Esophagus mucosa (tissue), 1 donor: Measurements from ENCODE around the gene WDR13. TPM values are rescaled to one million over a fixed set of nuclear protein-coding genes. Genes with fewer than 3 reads are reported as not detected.
A peak's percentile ranks its signal among the peaks of the same experiment; 100 is the strongest.
"Not testable (repeated sequence)": the region's sequence is repeated elsewhere in the genome, so short reads cannot be mapped to it uniquely, and the experiment has no call there.

Experiments
- ATAC-seq: fragments of 200-7000 bp; cut with Tn5 transposase; one replicate; pipeline ENCODE4 v1.9.1; 2020
- total RNA-seq: library from RNA; stranded (reverse); gene quantifications from one replicate; pipeline ENCODE4 v1.2.4, GENCODE V29; 2023
- donor health status: DM: yes; HTN: yes; CAD: no.

The WDR13 gene
- 70.2 TPM for total RNA-seq

- peak; percentile 95 for ATAC-seq
These were observed at the start of gene WDR13 for GRCh38 chrX:48597353-48598264. WDR13 (plus strand) TSS chrX:48597492; CDS start chrX:48597997, 505 bp downstream.

GRCh38 chrX:48548871-48549270 lies 48.4 kb upstream of the WDR13 start:
- no peak for ATAC-seq

GRCh38 chrX:48555731-48556325 lies 41.5 kb upstream of the WDR13 start:
- not testable (repeated sequence) for ATAC-seq

GRCh38 chrX:48558271-48558670 lies 39.0 kb upstream of the WDR13 start:
- peak; percentile 94 for ATAC-seq

- ATAC-seq, result no peak
These were observed 37.7 kb upstream of the WDR13 start for GRCh38 chrX:48559636-48560035.

GRCh38 chrX:48560056-48560455 lies 37.2 kb upstream of the WDR13 start:
- no peak for ATAC-seq

GRCh38 chrX:48560681-48561080 lies 36.6 kb upstream of the WDR13 start:
- ATAC-seq, result no peak

GRCh38 chrX:48569958-48570357 lies 27.3 kb upstream of the WDR13 start:
- ATAC-seq, result peak; percentile 41

- peak; percentile 7 for ATAC-seq
These were observed 23.5 kb upstream of the WDR13 start for GRCh38 chrX:48573690-48574269.

- ATAC-seq, result peak; percentile 92
These were observed 22.7 kb upstream of the WDR13 start, which contains the start of gene RBM3 for GRCh38 chrX:48574270-48575266. RBM3 (plus strand) TSS chrX:48574484; CDS start chrX:48575181, 697 bp downstream.

GRCh38 chrX:48575642-48576041 lies 21.6 kb upstream of the WDR13 start:
- no peak for ATAC-seq

- ATAC-seq, result no peak
These were observed 21.2 kb upstream of the WDR13 start for GRCh38 chrX:48576108-48576507.

- ATAC-seq, result no peak
These were observed 18.6 kb upstream of the WDR13 start for GRCh38 chrX:48578661-48579128.

GRCh38 chrX:48579259-48579658 lies 18.0 kb upstream of the WDR13 start:
- ATAC-seq, result no peak

- peak; percentile 69 for ATAC-seq
These were observed 16.6 kb upstream of the WDR13 start for GRCh38 chrX:48580662-48581061.

- ATAC-seq, result no peak
These were observed 12.6 kb upstream of the WDR13 start for GRCh38 chrX:48584698-48585097.

- ATAC-seq, result no peak
These were observed 7.7 kb upstream of the WDR13 start for GRCh38 chrX:48589482-48590162.

GRCh38 chrX:48590203-48591103 lies 6.8 kb upstream of the WDR13 start:
- ATAC-seq, result peak; percentile 78

GRCh38 chrX:48591255-48591791 lies 6.0 kb upstream of the WDR13 start:
- ATAC-seq, result peak; percentile 68

GRCh38 chrX:48592971-48593370 lies 4.3 kb upstream of the WDR13 start:
- ATAC-seq, result no peak
